Brain microvascular endothelial cell (primary cell): ENCODE results near the gene TMCC1.
"Not testable (repeated sequence)": the region's sequence is repeated elsewhere in the genome, so short reads cannot be mapped to it uniquely, and the experiment has no call there.

ENCODE experiments used
- DNase-seq: peaks from one replicate; pipeline ENCODE4 v3.0.0-alpha.2; 2020
- H3K27ac ChIP-seq: fragments of 250-450 bp; sonication (Bioruptor Pico); 2 replicates; pipeline ENCODE4 v1.5.1; 2020; ENCODE audit warnings: mild to moderate bottlenecking, moderate library complexity
- H3K27me3 ChIP-seq: fragments of 250-450 bp; sonication (Bioruptor Pico); replicated peaks from 2 replicates; pipeline ENCODE4 v1.5.1; 2020; ENCODE audit warnings: mild to moderate bottlenecking
- H3K36me3 ChIP-seq: fragments of 250-450 bp; sonication (Bioruptor Pico); replicated peaks from 2 replicates; pipeline ENCODE4 v1.5.1; 2020; ENCODE audit warnings: mild to moderate bottlenecking
- H3K4me3 ChIP-seq: 2 replicates; pipeline ENCODE4 v1.5.1; 2011; ENCODE audit warnings: low read depth, mild to moderate bottlenecking, control low read depth, low read length, moderate library complexity
- in situ Hi-C: cut with HindIII; loops from 2 replicates; pipeline ENCODE4 v1.10.0; 2017; ENCODE audit warnings: low sequenced_read_pairs, low pct_ligation_motif_present
- TF ChIP-seq, protein P1 (sequence below): IDR thresholded peaks from 2 replicates; pipeline ENCODE4 v1.5.1; 2011; ENCODE audit warnings: low read depth, mild to moderate bottlenecking, moderate library complexity, low read length, control low read depth, inconsistent platforms; ENCODE audit errors: missing control alignments

Gene TMCC1

GRCh38 chr3:129838086-129838485 lies 55.4 kb downstream of the TMCC1 start:
- Histone ChIP-seq H3K27me3 (no peaks in the 10 kb centered on the region), H3K27ac (no peak overlapping the region), H3K36me3 (no peaks in the 10 kb centered on the region), H3K4me3 (no peak overlapping the region)
- in situ Hi-C loops: loop anchor here (25.0 kb wide), 1 partner anchor 201 kb away; no protein-coding TSS in a partner anchor
- DNase-seq: no peak
- TF ChIP-seq, protein P1, sequence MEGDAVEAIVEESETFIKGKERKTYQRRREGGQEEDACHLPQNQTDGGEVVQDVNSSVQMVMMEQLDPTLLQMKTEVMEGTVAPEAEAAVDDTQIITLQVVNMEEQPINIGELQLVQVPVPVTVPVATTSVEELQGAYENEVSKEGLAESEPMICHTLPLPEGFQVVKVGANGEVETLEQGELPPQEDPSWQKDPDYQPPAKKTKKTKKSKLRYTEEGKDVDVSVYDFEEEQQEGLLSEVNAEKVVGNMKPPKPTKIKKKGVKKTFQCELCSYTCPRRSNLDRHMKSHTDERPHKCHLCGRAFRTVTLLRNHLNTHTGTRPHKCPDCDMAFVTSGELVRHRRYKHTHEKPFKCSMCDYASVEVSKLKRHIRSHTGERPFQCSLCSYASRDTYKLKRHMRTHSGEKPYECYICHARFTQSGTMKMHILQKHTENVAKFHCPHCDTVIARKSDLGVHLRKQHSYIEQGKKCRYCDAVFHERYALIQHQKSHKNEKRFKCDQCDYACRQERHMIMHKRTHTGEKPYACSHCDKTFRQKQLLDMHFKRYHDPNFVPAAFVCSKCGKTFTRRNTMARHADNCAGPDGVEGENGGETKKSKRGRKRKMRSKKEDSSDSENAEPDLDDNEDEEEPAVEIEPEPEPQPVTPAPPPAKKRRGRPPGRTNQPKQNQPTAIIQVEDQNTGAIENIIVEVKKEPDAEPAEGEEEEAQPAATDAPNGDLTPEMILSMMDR: no peak

GRCh38 chr3:129837065-129837642 lies 56.4 kb downstream of the TMCC1 start:
- Histone ChIP-seq H3K27me3 (no peaks in the 10 kb centered on the region), H3K27ac (no peak overlapping the region), H3K4me3 (no peak overlapping the region), H3K36me3 (no peaks in the 10 kb centered on the region)
- TF ChIP-seq, protein P1: no peak
- DNase-seq: no peak
- in situ Hi-C loops: loop anchor here (25.0 kb wide), 1 partner anchor 200 kb away; no protein-coding TSS in a partner anchor

DNA sequence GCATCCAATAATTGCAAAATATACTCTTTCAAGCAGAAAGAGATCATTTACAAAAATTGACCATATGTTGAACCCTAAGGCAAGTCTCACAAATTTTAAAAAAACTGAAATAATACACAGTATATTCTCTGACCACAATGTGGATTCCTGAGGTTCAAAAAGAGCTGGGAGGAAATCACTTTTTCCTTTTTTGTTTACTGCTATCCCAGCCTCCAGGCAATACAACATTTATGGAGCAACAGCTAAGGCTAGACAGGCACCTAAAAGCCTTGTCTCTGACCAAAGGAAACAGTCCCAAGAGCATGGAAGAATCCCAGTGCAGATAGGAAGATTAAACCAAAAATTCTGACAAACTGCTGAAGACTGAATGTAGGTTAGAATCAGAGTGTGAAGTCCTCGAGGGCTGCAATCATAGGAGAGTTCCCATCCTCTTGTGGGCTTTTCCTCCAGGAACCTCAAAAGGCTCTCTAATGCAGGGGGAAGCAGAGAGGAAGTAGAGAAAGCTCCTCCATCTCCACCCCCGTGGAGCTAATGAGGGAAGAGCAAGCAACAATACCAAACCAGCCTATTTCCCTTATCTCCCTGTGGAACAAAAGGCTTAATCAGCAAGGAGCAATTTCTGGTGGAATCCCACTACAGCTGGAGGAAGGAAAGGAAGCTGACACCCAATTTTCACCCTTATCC lies 57.0 kb downstream of the TMCC1 start:
- no peaks in the 10 kb centered on the region for H3K27me3 ChIP-seq
- H3K4me3 ChIP-seq: no peak overlapping the region
- in situ Hi-C loops: loop anchor here (25.0 kb wide), 1 partner anchor 199 kb away; no protein-coding TSS in a partner anchor
- TF ChIP-seq, protein P1: no peak
- H3K27ac ChIP-seq: no peak overlapping the region
- no peaks in the 10 kb centered on the region for H3K36me3 ChIP-seq
- DNase-seq: no peak

DNA sequence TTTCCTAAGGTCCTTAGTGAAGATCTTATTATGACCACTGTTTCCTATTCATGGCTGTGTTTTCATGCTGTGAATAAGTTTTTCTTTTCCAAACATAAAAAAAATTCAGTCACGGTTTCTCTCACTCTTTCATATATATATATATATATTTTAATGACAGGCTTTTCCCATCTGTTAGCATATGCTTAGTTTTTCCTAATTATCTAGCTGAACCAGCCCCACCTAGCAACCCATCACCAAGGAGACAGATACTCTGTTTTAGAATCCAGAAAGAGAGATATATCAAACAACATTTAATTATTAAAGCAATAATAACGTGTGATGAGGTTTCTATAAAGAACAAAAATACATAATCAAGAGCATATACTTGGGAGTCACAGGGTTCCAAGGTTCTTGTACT lies 58.3 kb downstream of the TMCC1 start:
- H3K27ac ChIP-seq: no peak overlapping the region
- no peak overlapping the region for H3K4me3 ChIP-seq
- TF ChIP-seq, protein P1: no peak
- H3K36me3 ChIP-seq: no peaks in the 10 kb centered on the region
- no peaks in the 10 kb centered on the region for H3K27me3 ChIP-seq
- DNase-seq: no peak
- in situ Hi-C loops: loop anchor here (25.0 kb wide), 1 partner anchor 198 kb away; no protein-coding TSS in a partner anchor

GRCh38 chr3:129834580-129834979 lies 58.9 kb downstream of the TMCC1 start:
- TF ChIP-seq, protein P1: no peak
- no peak for DNase-seq
- H3K27me3 ChIP-seq: no peaks in the 10 kb centered on the region
- in situ Hi-C loops: loop anchor here (25.0 kb wide), 1 partner anchor 197 kb away; no protein-coding TSS in a partner anchor
- H3K36me3 ChIP-seq: no peaks in the 10 kb centered on the region
- H3K4me3 ChIP-seq: no peak overlapping the region
- no peak overlapping the region for H3K27ac ChIP-seq

GRCh38 chr3:129831942-129832341 lies 61.6 kb downstream of the TMCC1 start:
- not testable (repeated sequence) for H3K27me3 ChIP-seq, H3K4me3 ChIP-seq, H3K27ac ChIP-seq, DNase-seq, H3K36me3 ChIP-seq
- in situ Hi-C loops: loop anchor here (25.0 kb wide), 1 partner anchor 195 kb away; no protein-coding TSS in a partner anchor
